SW480 (cell line): ENCODE results near the gene ARHGAP10.
A peak's percentile ranks its signal among the peaks of the same experiment; 100 is the strongest.

ENCODE experiments used
- DNase-seq: peaks from one replicate; pipeline ENCODE4 v3.0.0-alpha.2; 2016; ENCODE audit warnings: low spot score

The ARHGAP10 gene, protein sequence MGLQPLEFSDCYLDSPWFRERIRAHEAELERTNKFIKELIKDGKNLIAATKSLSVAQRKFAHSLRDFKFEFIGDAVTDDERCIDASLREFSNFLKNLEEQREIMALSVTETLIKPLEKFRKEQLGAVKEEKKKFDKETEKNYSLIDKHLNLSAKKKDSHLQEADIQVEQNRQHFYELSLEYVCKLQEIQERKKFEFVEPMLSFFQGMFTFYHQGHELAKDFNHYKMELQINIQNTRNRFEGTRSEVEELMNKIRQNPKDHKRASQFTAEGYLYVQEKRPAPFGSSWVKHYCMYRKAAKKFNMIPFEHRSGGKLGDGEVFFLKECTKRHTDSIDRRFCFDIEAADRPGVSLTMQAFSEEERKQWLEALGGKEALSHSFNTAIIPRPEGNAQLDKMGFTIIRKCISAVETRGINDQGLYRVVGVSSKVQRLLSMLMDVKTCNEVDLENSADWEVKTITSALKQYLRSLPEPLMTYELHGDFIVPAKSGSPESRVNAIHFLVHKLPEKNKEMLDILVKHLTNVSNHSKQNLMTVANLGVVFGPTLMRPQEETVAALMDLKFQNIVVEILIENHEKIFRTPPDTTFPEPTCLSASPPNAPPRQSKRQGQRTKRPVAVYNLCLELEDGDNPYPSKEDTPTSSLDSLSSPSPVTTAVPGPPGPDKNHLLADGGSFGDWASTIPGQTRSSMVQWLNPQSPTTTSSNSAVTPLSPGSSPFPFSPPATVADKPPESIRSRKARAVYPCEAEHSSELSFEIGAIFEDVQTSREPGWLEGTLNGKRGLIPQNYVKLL

DNA sequence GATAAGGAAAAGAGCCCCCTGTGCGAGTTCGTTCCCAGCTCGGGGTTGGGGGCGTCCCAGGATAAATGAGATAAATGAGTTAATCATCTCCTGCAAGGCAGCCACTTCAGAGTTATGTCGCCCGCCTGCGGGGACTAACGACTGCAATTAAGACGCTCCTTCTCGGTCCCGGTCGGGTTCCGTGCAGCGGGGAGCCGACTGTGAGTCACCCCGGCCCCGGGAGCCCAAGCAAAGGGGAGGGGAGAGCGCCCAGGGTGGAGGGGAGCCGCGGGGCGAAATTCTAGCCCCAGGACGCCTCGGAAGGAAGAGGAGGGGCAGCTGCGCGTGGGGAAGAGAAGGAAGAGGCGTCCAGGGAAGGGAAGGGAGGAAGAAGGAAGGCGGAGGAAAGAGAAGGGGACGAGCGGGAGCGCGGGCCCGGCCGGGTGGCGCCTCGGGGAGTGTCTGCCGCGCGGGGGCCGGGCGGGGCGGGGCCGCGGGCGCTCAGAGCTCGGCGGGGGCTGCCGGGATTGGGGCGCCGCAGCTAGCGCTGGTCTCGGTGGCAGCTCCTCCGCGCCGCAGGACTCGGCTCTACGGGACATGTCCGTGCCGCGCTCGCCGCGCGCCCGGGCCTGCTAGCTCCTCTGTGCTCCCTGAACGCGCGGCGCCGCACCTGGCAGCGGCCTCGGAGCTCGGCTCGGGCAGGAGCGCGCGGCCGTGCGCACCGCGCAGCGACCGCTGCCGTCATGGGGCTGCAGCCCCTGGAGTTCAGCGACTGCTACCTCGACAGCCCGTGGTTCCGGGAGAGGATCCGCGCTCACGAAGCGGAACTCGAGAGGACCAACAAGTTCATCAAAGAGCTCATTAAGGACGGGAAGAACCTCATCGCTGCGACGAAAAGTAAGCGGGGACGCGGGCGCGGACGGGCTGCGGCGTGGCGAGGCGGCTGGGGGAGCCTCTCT, at the start of gene ARHGAP10:
ARHGAP10 (plus strand) TSS at position 509 of the 938 bp plus-strand sequence; CDS start at position 723, 214 bp downstream.
- DNase-seq = peak; percentile 51

DNA sequence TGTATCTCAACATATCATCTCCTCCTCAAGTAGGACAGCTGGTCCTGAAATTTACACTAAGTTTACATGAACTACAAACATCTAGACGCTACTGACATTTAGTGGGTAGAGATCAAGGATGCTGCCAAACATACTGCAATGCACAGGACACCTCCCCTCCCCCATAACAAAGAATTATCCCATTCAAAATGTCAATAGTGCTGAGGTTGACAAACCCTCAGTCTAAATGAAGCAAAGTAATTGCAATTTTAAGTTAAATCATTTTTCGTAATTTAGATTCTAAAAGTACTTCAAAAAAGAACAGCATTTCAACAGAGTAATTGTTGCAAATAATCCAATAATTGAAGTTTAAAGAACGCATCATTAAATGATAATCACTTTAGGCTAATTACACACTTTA, 49.1 kb upstream of the ARHGAP10 start:
- DNase-seq = no peak

DNA sequence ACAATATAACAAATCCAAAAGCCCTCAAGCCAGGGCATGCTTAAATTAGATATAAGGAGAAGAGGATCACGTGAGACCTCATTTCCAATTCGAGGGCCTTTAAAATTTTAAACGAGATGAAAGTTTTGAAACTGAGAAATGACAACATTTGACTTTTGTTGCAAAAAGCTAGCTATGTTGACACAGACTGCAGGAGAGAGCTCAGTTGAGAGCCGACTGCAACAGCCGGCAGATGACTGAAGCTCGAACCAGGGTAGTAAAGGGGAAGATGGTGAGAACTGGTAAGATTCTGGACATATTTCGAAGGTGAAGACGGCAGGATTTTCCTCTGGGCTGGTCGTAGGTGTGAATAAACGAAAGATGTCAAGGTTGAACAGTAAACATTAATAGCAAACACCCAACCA, 48.7 kb upstream of the ARHGAP10 start:
- peak; percentile 8 for DNase-seq

DNA sequence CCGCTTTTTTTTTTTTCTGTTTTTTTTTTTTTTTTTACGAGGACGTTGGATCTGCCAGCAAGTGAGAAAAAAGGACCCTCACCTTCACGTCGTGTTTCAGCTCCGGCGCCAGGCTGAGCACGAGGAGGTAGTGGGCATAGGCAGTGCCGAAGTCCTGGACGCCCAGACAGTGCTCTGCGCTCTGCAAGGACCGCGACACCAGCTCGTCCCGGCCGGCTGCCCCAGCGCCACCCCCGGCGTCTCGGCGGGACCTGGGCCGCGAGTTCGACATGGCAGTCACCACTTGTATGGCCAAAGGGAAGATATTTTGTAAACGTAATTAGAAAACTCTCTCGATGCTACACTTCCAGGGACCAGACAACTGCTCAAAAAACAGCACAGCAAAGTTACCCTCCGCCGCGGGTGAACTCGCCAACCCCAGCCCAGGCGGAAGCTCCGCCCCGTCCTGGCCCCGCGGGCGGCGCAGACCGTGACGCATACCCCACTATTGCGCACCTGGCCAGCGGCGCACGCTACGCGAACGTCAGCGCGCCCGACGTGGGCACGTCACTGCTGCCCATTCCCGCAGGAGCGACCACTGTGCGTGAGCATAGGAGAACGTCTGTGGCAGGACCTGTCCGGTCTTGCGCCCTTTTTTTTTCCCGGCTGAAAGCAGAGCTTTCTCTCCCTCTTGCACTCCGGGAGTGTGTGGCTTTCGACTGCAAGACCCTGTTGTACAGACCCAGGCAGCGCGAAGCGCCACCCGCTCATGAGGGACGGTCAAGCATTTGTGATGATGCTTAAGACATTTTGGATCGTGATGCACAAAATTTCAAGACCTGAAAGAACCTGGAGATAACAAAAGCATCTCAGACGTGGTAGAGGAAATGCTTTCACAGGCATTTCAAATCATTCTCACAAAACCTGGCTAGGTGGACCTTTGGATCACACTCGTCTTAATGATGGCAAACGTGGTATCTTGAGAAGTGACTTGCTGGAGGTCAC, 47.9 kb upstream of the ARHGAP10 start, which contains the start of gene PRMT9:
PRMT9 (minus strand) TSS at position 447 of the 984 bp plus-strand sequence; CDS start at position 271, 176 bp downstream.
- peak; percentile 80 for DNase-seq

DNA sequence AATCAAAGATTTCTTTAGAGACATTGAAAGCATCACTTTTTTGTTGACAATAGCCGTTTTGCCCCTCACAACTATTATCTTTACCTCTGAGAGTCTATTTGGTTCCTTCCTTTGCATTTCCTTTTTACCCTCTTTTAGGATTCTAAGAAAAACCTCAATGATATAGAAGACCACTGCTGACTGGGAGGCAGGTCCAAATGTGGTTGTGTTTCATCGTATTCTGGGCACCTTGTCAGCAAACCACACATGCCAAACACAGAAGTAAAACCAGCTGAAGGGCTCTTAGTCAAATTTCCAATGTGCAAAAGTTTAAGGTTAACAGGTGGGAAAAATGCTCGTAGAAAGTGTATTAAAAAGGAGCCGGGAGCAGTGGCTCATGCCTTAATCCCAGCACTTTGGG, 42.8 kb upstream of the ARHGAP10 start:
- DNase-seq = no peak

DNA sequence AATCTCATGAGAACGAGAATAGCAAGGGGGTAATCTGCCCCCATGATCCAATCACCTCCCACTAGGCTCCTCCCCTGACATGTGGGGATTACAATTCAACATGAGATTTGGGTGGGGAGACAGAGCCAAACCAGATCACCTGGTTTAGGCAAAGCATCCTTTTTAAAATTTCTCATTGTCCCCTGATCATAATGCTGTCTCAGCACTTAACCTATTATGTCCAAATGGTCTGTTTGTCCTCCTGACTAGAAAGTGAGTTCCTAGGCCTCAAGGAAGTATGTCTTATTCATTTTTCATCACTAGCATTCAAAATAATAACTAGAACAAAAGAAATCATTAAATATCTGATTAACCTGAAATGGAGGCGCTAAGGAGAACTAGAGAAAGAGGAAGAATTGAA, 40.1 kb upstream of the ARHGAP10 start:
- DNase-seq = no peak

DNA sequence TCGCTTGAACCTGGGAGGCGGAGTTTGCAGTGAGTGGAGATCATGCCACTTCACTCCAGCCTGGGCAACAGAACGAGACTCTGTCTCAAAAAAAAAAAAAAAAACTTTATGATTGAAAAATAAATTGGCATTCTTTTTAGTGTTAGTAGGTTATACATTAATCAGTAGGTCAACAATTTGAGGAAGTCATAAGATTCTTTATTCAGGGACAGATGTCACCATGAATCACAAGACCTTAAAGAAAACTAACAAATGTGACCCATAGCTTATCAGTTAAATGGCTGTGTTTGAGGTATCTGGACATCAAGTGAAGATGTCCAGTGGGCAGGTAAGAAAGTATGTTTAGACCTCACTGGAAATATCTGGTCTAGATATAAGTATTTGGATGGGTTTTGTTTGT, 38.7 kb upstream of the ARHGAP10 start:
- no peak for DNase-seq

DNA sequence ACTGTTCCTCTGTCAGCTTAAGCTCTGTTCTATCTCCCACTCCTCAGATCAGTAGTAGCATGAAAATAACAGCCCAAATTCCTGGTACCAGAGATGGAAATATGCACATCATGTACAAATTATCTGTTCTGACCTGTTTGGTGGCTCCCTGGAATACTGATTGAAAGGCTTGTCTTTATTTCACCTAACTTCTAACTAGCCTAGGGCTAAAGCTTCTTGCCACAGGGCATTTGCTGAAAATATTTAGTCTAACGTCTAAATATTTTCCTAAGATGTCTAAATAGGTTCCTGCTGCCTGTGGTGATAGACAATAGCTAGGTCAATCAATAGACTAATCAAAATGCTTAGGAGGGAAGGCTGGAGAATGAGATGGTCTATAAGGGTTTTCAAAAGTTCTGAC, 35.0 kb upstream of the ARHGAP10 start:
- no peak for DNase-seq

DNA sequence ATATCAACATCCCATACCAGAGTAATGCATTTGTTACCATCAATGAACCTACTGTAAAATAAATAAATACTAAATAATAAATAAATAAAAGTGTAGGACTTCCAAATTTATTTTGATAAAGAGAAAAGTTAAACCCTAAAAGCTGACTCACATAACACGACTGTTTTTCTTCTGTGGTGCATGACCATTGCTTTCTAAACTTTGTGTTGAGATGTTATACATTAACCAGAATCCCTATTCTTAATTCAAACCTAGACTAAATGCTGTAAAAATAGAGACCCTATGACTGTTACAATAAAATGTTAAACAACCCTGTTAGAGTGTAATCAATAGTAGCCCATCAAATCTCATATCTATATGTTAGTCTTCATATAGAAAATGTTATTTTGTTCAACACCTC, 27.0 kb upstream of the ARHGAP10 start:
- DNase-seq = no peak

DNA sequence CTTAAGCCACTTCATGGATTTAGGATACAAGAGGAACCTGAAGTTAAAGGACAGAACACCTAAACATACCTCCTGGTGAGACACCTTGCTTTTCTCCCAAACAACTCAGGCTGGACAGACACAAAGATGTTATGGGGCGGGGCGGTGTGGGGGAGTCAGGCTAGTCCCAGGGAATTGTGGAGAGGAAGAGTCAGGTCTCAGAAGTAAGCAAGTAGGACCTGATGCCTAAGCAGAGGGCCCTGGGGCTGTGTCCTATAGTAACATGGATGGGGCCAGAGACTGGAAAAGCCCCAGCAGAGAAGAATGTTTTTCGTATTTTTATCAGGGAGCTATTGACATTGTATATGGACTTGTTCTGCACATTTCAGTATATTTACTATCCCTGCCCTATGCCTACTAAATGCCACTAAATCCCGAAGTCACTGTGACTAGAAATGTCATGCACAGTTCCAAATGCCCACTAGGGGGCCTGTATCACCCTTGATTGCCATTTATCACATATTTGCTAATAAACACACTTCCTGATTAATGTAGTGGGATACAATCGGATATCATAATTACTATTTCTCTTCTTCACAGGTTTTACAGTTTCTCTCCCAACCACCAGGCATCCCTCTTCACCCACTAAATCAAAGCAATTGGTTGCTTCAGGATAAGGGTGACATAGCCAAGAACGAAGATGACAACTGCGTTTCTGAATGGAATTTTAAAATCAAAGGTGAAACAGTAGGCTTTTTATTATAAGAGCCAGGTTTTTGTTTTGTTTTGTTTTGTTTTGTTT, 23.8 kb upstream of the ARHGAP10 start:
- DNase-seq = peak; percentile 30

DNA sequence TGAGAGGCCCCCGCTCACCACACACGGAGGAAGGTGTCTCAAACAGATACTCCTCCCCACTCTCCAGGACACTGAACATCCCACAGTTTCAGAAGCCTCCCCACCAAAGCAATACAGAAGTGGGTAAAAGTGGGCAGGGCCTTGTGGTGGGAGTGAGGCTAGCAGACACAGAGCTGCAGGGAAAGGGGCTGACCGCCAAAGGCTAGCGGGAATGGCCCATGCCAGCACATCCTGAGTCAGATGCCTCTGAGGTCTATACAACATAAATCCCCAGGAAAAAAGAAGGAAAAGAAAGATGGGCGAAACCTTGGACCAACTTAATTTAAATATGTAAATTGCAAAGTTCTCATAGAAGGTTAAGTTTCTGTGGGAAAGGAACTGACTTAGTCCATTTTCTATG, 21.9 kb upstream of the ARHGAP10 start:
- no peak for DNase-seq

DNA sequence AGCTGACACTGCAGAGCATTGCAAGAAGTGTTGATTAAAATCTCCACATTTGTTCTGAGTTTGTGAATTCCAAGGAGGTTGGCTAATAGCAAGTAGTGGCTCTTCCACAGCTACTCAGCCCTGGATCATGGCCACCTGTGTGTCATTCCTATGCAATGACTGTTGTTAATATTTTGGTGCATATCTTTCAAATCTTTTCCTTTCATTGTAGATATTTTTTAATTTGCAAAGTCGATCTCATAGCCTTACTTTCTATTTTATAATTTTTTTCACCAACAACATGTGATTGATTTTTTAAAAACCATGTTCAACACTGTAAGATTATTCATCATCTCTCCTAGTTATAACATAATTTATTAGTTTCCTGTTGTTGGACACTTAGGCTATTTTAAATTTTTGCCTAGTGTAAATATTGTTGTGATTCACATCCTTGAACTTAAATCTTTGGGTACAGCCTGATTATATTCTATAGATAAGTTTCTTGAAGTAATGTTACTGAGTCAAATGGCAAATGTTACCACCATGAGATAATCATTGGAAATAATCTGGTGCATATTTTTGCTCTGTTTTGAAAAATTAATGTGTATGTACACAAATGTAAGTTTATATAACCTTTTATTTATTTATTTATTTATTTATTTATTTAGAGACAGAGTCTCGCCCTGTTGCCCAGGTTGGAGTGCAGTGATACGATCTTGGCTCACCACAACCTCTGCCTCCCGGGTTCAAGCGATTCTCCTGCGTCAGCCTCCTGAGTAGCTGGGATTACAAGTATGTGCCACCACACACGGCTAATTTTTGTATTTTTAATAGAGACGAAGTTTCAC, 17.1 kb upstream of the ARHGAP10 start:
- DNase-seq = no peak

DNA sequence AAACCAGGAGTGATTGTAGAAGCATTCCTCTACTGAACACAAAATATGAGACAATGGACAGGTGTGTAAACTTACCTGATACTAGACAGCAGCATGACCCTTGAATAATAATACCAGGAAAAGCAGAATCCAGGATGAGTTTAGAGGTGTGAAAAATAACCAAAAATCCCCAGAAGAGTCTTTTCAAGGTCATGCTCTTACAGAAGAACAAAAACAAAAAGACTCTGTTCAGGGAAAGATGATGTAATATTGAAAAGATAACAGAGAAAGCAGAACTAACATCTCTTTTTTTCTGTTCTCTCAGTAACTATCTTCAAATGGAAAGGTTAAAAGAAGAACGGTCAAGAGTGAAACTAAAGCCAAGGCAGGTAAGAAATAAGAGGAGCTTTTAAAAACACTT, 14.0 kb upstream of the ARHGAP10 start:
- no peak for DNase-seq

DNA sequence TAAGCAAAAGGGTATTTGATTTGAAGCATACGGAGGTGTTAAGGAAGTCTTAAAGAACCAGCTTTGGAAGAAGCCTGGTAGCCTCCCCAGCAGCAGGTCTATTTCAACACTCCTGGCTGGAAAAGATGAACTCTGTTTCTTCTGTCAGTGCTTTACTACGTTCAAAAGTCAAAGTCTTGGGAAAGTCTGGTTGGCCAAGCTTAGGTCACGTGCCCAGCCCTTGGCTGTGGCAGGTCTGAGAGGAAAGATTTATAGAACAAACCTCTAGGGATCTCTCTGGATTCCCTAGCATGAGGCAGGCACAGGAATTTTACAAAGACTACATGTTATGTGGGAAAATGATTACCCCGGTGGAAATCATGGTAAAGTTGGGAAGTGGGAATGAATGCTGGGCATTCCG, 8.6 kb upstream of the ARHGAP10 start:
- no peak for DNase-seq

DNA sequence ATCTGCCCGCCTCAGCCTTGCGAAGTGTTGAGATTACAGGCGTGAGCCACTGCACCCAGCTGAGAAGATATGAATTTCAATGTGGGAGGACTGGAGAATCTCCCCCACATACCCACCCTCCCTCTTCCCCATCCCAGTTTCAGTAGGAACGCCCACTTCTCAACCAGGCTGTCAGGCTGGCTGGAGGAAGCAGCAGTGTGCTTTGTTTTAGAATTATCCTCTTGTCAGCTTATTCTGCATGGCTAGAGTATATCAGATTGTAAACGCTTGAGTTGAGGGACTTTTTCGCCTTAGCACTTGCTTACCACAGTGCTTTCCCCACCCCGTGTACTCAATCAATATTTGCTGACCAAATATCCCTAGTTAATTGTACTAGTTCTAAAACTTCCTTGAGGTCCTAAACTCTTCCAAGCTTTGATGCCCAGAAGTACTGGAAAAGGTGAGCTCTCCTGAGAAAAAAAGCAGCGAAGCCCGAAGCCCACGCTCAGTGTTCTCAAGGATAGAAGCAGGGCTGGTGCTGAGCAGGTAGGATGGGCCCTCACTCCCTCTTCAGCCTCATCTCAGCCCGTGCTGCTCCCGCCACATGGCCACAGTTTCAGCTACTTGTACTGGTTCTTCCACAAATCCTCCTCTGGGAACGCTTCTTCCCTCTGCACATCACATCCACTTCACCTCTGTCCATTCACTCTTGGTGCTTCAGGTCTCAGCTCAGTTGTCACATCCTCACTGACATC, 7.3 kb upstream of the ARHGAP10 start:
- no peak for DNase-seq

DNA sequence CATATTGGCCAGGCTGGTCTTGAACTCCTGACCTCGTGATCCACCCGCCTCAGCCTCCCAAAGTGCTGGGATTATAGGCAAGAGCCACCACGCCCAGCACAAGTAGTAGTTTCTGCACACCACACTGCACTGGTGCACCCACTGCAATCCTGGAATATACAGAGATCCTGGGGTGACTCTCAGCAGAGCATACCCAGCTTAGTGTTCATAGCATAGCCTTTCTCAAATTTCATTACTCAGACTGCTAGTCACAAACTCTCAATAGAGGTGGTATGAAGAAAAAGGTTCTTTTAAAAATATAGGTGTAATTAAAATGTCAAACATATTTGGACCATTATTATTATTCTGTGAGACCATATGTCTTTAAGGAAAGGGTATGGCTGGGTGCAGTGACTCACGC, 6.2 kb upstream of the ARHGAP10 start:
- no peak for DNase-seq

DNA sequence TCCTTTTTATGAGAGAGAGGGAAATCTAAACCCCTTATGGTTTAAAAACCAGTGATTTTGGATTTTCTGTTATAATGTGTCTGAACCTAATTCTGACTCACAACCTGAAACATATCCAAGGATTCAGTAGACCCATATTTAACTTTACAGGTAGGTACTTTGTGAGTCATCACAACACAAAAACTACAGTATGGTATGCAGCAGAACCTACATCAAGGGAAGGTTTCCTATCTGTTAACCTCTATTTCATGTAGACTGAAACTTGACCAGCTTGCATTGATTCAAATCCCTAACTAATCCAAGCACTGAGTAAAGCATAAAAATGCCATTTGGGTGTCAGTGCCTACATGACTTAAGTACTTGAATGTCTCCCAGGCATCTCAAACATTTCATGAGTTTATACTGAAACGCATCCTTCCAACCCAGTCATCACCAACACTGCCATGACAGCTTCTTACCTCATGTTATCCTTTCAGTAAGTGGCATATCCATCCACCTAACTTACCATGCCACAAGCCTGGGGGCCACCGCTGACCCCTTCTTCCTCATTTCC, 4.3 kb upstream of the ARHGAP10 start:
- no peak for DNase-seq

DNA sequence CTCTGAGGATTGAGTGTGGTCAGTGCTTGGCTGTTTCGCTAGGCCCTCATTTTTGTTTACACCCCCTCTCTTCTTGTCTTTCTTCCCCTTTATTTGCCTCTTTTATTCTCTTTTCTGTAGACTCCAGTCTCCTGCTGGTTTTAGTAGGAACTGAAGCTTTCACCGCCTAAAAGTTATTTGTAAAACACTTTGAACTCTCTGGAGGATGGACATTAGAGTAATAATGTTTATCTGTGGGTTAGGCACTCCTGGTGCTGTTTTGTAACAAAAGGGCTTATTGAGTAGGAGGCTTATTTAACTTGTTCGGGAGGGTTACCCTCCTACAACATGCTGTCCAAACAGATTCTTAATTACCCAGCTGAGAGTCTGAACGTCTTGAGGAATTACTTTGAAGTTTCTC, 1.6 kb upstream of the ARHGAP10 start:
- no peak for DNase-seq
